C4-2B (cell line): ENCODE measurements around the gene PTPRM.

Source experiments
- H3K27ac ChIP-seq: fragments of 450-650 bp; 2 replicates; pipeline ENCODE4 v1.5.1; 2017
- CTCF ChIP-seq: fragments of 450-650 bp; conservative IDR thresholded peaks from 2 replicates; pipeline ENCODE4 v1.5.1; 2017; ENCODE audit warnings: mild to moderate bottlenecking
- ZFX ChIP-seq: fragments of 450-650 bp; IDR thresholded peaks from 2 replicates; pipeline ENCODE4 v1.6.1; 2017

The PTPRM gene

GRCh38 chr18:7725473-7725872, 158.4 kb downstream of the PTPRM start:
- TF ChIP-seq ZFX (no peak), CTCF (no peak)
- no peak overlapping the region for H3K27ac ChIP-seq

- H3K27ac ChIP-seq, result no peak overlapping the region
- no peak for TF ChIP-seq CTCF
- TF ChIP-seq ZFX, result no peak
These were observed 158.8 kb downstream of the PTPRM start for GRCh38 chr18:7725897-7726296.

- no peak for TF ChIP-seq CTCF
- TF ChIP-seq ZFX, result no peak
- H3K27ac ChIP-seq, result no peak overlapping the region
These were observed 159.4 kb downstream of the PTPRM start for GRCh38 chr18:7726522-7726921.

GRCh38 chr18:7727361-7728076, 160.4 kb downstream of the PTPRM start:
- no peak overlapping the region for H3K27ac ChIP-seq
- TF ChIP-seq CTCF (no peak), ZFX (no peak)

GRCh38 chr18:7728297-7728696, 161.2 kb downstream of the PTPRM start:
- no peak for TF ChIP-seq CTCF
- no peak for TF ChIP-seq ZFX
- no peak overlapping the region for H3K27ac ChIP-seq

GRCh38 chr18:7729868-7730267, 162.8 kb downstream of the PTPRM start:
- TF ChIP-seq ZFX (no peak), CTCF (no peak)

GRCh38 chr18:7730682-7731081, 163.6 kb downstream of the PTPRM start:
- no peak for TF ChIP-seq ZFX
- H3K27ac ChIP-seq, result no peak overlapping the region

More at GRCh38 chr18:7729868-7730267, 162.8 kb downstream of the PTPRM start:
- no peak overlapping the region for H3K27ac ChIP-seq

- TF ChIP-seq CTCF, result no peak
- TF ChIP-seq ZFX, result no peak
- H3K27ac ChIP-seq, result no peak overlapping the region
These were observed 166.5 kb downstream of the PTPRM start for GRCh38 chr18:7733642-7734041.
